Thoracic aorta (tissue), 2 donors: ENCODE data around the gene ABHD14A. TPM values are rescaled to one million over a fixed set of nuclear protein-coding genes. Genes with fewer than 3 reads are reported as not detected.

Experiments used
- ATAC-seq: fragments of 150-250 bp; one replicate; pipeline ENCODE4 v1.8.0; 2017; ENCODE audit warnings: low read depth; ENCODE audit not compliant: insufficient number of reproducible peaks, low FRiP score
- DNase-seq: peaks from one replicate; pipeline ENCODE4 v3.0.0-alpha.2; 2020; ENCODE audit warnings: low spot score
- H3K27ac ChIP-seq, 2 donors: fragments of 200-600 bp; sonication (generic); 1 replicate in 1 of 2; 2 replicates in 1 of 2; pipeline ENCODE4 v1.5.1; 2016; ENCODE audit warnings: mild to moderate bottlenecking in 2 of 2, moderate library complexity in 2 of 2
- H3K27me3 ChIP-seq: fragments of 200-600 bp; sonication (generic); replicated peaks from 2 replicates; pipeline ENCODE4 v1.6.0; 2016; ENCODE audit warnings: mild to moderate bottlenecking; ENCODE audit not compliant: insufficient read depth
- H3K36me3 ChIP-seq: fragments of 200-600 bp; sonication (generic); one replicate; pipeline ENCODE4 v1.5.1; 2016
- H3K4me1 ChIP-seq, 2 donors: fragments of 200-600 bp; sonication (generic); 1 replicate in 1 of 2; 2 replicates in 1 of 2; pipeline versions ENCODE4 v1.5.1 to v1.6.0; 2016; ENCODE audit warnings: low read depth in 2 of 2, mild to moderate bottlenecking in 1 of 2; ENCODE audit not compliant: control insufficient read depth in 1 of 2
- H3K4me3 ChIP-seq: fragments of 200-600 bp; sonication (generic); 2 replicates; pipeline ENCODE4 v1.5.1; 2016; ENCODE audit warnings: mild to moderate bottlenecking
- H3K9me3 ChIP-seq: fragments of 200-600 bp; sonication (generic); 2 replicates; pipeline ENCODE4 v1.5.1; 2016
- CTCF ChIP-seq: fragments of 200-600 bp; sonication (generic); IDR thresholded peaks from one replicate; pipeline ENCODE4 v1.5.1; 2019; ENCODE audit warnings: antibody characterized with exemption
- total RNA-seq, 2 donors: library from RNA; depleted of rRNA; stranded (reverse); fragments of >200 nt; gene quantifications; one replicate each; pipeline versions ENCODE4 v1.1.0 to v1.2.3, GENCODE V29; 2016

Gene ABHD14A
- total RNA-seq, 2 donors from 2014 or later: 9.7 to 24.0 TPM

GRCh38 chr3:51960386-51960785, 14.5 kb upstream of the ABHD14A start:
- H3K4me1 ChIP-seq: peaks cover 18 to 56% of the 10 kb centered on the region in 2 donors
- no peak for TF ChIP-seq CTCF
- no peak for ATAC-seq

GRCh38 chr3:51961011-51961410, 13.9 kb upstream of the ABHD14A start:
- no peak overlapping the region for H3K4me3 ChIP-seq
- DNase-seq: no peak
- H3K4me1 ChIP-seq: peaks cover 24 to 56% of the 10 kb centered on the region in 2 donors
- H3K36me3 ChIP-seq: peaks cover 17% of the 10 kb centered on the region
- H3K27me3 ChIP-seq: no peaks in the 10 kb centered on the region
- no peak for TF ChIP-seq CTCF
- no peaks in the 10 kb centered on the region for H3K9me3 ChIP-seq
- no peak overlapping the region for H3K27ac ChIP-seq
- ATAC-seq: no peak

More at GRCh38 chr3:51960386-51960785, 14.5 kb upstream of the ABHD14A start:
- Histone ChIP-seq H3K27ac (no peak overlapping the region), H3K36me3 (peaks cover 17% of the 10 kb centered on the region), H3K9me3 (no peaks in the 10 kb centered on the region), H3K4me3 (no peak overlapping the region), H3K27me3 (no peaks in the 10 kb centered on the region)
- DNase-seq: no peak

GRCh38 chr3:51961602-51962569, 13.0 kb upstream of the ABHD14A start:
- no peak for DNase-seq

GRCh38 chr3:51962854-51963530, 11.9 kb upstream of the ABHD14A start:
- no peaks in the 10 kb centered on the region for H3K9me3 ChIP-seq
- peaks cover 17% of the 10 kb centered on the region for H3K36me3 ChIP-seq
- no peak for TF ChIP-seq CTCF
- ATAC-seq: no peak
- H3K27me3 ChIP-seq: no peaks in the 10 kb centered on the region
- H3K4me1 ChIP-seq: peaks cover 29 to 55% of the 10 kb centered on the region in 2 donors
- H3K27ac ChIP-seq: peak overlapping the region in 1 of 2 donors; percentile 2
- no peak overlapping the region for H3K4me3 ChIP-seq
- DNase-seq: no peak

More at GRCh38 chr3:51961602-51962569, 13.0 kb upstream of the ABHD14A start:
- no peak overlapping the region for H3K4me3 ChIP-seq
- no peak for TF ChIP-seq CTCF
- peaks cover 27 to 54% of the 10 kb centered on the region in 2 donors for H3K4me1 ChIP-seq
- no peaks in the 10 kb centered on the region for H3K9me3 ChIP-seq
- ATAC-seq: no peak
- H3K27ac ChIP-seq: no peak overlapping the region
- peaks cover 17% of the 10 kb centered on the region for H3K36me3 ChIP-seq
- H3K27me3 ChIP-seq: no peaks in the 10 kb centered on the region

GRCh38 chr3:51963951-51964451, 10.9 kb upstream of the ABHD14A start:
- H3K36me3 ChIP-seq: peaks cover 13% of the 10 kb centered on the region
- H3K27ac ChIP-seq: peak overlapping the region; percentile 21 to 58
- H3K4me1 ChIP-seq: peaks cover 35 to 64% of the 10 kb centered on the region in 2 donors
- no peak for ATAC-seq
- H3K9me3 ChIP-seq: no peaks in the 10 kb centered on the region
- no peak for DNase-seq
- no peak overlapping the region for H3K4me3 ChIP-seq
- H3K27me3 ChIP-seq: no peaks in the 10 kb centered on the region
- TF ChIP-seq CTCF: no peak
